Fibroblast of lung (primary cell): ENCODE results near the gene MLYCD.

Source experiments
- CTCF ChIP-seq, 2 donors: IDR thresholded peaks in 1 of 2; conservative IDR thresholded peaks in 1 of 2; 1 replicate in 1 of 2; 2 replicates in 1 of 2; pipeline ENCODE4 v1.5.1; 2011 to 2012; ENCODE audit warnings: low read length in 2 of 2, control low read depth in 1 of 2, inconsistent platforms in 1 of 2, low read depth in 1 of 2, mild to moderate bottlenecking in 1 of 2
- EZH2 ChIP-seq: IDR thresholded peaks from 2 replicates; pipeline ENCODE4 v1.5.1; 2012; ENCODE audit warnings: low read length, control low read depth, mild to moderate bottlenecking; ENCODE audit errors: missing control alignments

GRCh38 chr16:83939266-83939855, 40.4 kb downstream of the MLYCD start:
- no peak for TF ChIP-seq CTCF (conservative IDR thresholded peaks at IDR 0.05 in 1 of 2, IDR thresholded peaks at IDR 0.05 in 1 of 2; ENCODE audit: low read depth in 1 of 2, low read length in 2 of 2)
- no peak for TF ChIP-seq EZH2
